Measurements from ENCODE around the gene SIK3.
"Not testable (repeated sequence)": the region's sequence is repeated elsewhere in the genome, so short reads cannot be mapped to it uniquely, and the experiment has no call there.

The SIK3 gene

GRCh38 chr11:117042689-117043088, 55.5 kb downstream of the SIK3 start:
- DNase-seq: no peak

- no peak for DNase-seq
Observed at GRCh38 chr11:117039900-117040299, 58.3 kb downstream of the SIK3 start.

- no peak for DNase-seq
Observed at GRCh38 chr11:117039270-117039669, 59.0 kb downstream of the SIK3 start.

DNA sequence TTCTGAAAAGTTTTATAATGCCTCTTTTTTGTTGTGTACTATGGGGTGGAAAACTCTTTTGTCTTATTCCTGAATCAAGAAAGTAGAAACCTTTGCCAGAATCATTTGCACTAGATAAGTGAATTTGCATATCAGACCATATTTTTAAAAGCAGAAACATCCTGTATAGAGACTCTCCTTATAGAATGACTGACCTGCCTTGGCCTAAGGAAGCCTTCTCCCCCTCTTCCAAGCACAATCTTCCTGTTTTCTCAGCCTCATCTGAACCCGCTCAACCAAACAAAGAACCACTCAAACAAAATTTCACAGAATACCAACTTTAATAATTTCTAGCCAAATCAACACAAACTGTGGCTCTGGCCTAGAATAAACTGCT, 60.3 kb downstream of the SIK3 start:
- no peak for DNase-seq

GRCh38 chr11:117037279-117037974, 60.8 kb downstream of the SIK3 start:
- no peak for DNase-seq

- DNase-seq: no peak
Observed at GRCh38 chr11:117034901-117035300, 63.3 kb downstream of the SIK3 start.

GRCh38 chr11:117026593-117027330, 71.5 kb downstream of the SIK3 start:
- DNase-seq: no peak

- not testable (repeated sequence) for DNase-seq
Observed at GRCh38 chr11:117023707-117024106, 74.5 kb downstream of the SIK3 start.

GRCh38 chr11:117023178-117023577, 75.0 kb downstream of the SIK3 start:
- DNase-seq: no peak

GRCh38 chr11:117022526-117022925, 75.7 kb downstream of the SIK3 start:
- DNase-seq: no peak

GRCh38 chr11:117020869-117021564, 77.2 kb downstream of the SIK3 start:
- no peak for DNase-seq

- DNase-seq: no peak
Observed at GRCh38 chr11:117020287-117020686, 77.9 kb downstream of the SIK3 start.

GRCh38 chr11:117019871-117020270, 78.4 kb downstream of the SIK3 start:
- no peak for DNase-seq

- no peak for DNase-seq
Observed at GRCh38 chr11:117017456-117017855, 80.8 kb downstream of the SIK3 start.

- no peak for DNase-seq
Observed at GRCh38 chr11:117016747-117017146, 81.5 kb downstream of the SIK3 start.

- no peak for DNase-seq
Observed at GRCh38 chr11:117016246-117016645, 82.0 kb downstream of the SIK3 start.

- no peak for DNase-seq
Observed at GRCh38 chr11:117011541-117011898, 86.7 kb downstream of the SIK3 start.

- DNase-seq: no peak
Observed at GRCh38 chr11:117010808-117011540, 87.3 kb downstream of the SIK3 start.

DNA sequence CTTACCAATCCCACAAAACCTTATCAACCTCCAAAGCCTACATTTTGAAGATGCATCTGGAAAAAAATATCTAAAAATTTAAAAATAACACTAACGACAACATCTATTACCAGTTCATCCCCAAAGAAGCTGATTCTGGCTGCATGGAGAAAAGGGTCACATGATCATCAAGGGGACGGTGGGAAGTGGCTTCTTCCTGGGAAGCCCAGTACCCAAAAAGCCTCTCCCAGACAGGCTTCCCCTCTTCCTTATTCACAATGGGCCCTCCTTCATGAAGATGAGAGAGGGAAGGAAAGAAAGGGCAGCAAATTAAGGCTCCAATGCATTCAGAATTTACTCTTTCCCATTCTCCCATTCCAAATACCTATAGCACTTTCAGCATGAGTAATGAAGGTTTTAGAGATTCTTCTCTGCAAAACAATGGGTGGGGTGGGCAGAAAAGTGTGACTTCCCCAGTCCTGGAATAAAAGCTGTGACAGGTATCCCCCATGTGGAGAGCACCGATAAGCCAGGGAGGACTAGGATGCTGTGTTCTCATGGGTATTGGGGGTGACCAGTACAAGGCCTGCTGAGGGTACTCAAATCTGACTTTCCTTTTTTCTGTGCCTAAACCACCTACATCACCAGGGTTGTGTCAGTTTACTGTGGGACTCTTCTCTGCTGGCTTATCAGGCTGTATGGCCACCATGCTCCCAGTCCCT, 88.2 kb downstream of the SIK3 start:
- no peak for DNase-seq

- DNase-seq: no peak
Observed at GRCh38 chr11:117005758-117006157, 92.5 kb downstream of the SIK3 start.

GRCh38 chr11:117002639-117003299, 95.5 kb downstream of the SIK3 start:
- no peak for DNase-seq

All from NCI-H1694 treated with DMSO at 0.1 percent for 48 hours (cell line).